Skin epidermis (tissue), 12 donors: Measurements from ENCODE around the gene NXPH1.
"Not testable (repeated sequence)": the region's sequence is repeated elsewhere in the genome, so short reads cannot be mapped to it uniquely, and the experiment has no call there.

Experiments used
- H3K27ac ChIP-seq, 21 experiments: fragments of 200-600 bp; sonication (generic) in 11 of 21; one replicate each; pipeline ENCODE4 v1.5.0; 2020; ENCODE audit warnings: mild to moderate bottlenecking in 3 of 21, inconsistent platforms in 2 of 21, moderate library complexity in 2 of 21
- H3K4me3 ChIP-seq, 7 experiments: fragments of 200-600 bp; sonication (generic) in 2 of 7; one replicate each; pipeline ENCODE4 v1.5.0; 2020; ENCODE audit warnings: inconsistent platforms in 2 of 7, mild to moderate bottlenecking in 2 of 7, moderate library complexity in 1 of 7

The NXPH1 gene

DNA sequence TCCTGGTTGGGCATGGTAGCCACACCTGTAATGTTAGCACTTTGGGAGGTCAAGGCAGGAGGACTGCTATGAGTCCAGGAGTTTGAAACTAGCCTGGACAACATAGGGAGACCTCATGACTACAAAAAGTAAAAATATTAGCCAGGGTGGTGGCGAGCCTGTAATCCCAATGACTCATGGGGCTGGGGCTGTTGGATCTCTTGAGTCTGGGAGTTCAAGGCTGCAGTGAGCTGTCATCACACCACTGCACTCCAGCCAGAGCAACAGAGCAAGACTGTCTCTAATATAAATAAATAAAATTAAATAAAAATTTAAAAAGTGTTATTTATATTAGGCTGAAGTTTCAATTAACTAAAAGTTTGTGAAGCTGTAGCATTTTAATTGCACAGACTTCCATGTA lies 207.3 kb downstream of the NXPH1 start:
- no peak overlapping the region for H3K27ac ChIP-seq
- H3K4me3 ChIP-seq: no peak overlapping the region

GRCh38 chr7:8668627-8669500 lies 235.5 kb downstream of the NXPH1 start:
- Histone ChIP-seq H3K27ac (no peak overlapping the region), H3K4me3 (no peak overlapping the region)

- no peak overlapping the region for H3K4me3 ChIP-seq
- no peak overlapping the region for H3K27ac ChIP-seq
Observed at GRCh38 chr7:8669501-8669851, 236.1 kb downstream of the NXPH1 start.

DNA sequence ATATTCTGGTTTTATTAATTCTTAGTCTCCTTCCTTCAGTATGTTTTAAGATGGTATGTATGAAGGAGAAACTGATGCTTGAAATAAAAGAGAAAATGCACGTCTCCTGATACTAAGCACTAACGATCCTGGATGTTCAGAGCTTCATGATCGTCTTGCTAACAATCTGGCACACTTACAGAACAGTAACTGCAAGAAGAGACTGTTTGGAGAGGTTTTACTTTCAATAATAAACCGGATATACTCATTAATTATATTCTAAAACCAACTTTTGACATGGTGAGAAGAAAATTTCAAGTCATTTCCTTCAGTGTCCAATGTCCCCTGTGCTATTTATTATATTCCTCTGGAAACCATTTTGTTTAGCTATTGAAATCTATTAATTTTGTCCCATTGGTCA lies 251.0 kb downstream of the NXPH1 start:
- no peak overlapping the region for H3K4me3 ChIP-seq
- H3K27ac ChIP-seq: no peak overlapping the region

- Histone ChIP-seq H3K27ac (no peak overlapping the region), H3K4me3 (no peak overlapping the region)
Observed at GRCh38 chr7:8699875-8700624, 266.6 kb downstream of the NXPH1 start.

- no peak overlapping the region for H3K4me3 ChIP-seq
- no peak overlapping the region for H3K27ac ChIP-seq
Observed at GRCh38 chr7:8702807-8703206, 269.4 kb downstream of the NXPH1 start.

GRCh38 chr7:8710124-8710523 lies 276.7 kb downstream of the NXPH1 start:
- no peak overlapping the region for H3K27ac ChIP-seq

DNA sequence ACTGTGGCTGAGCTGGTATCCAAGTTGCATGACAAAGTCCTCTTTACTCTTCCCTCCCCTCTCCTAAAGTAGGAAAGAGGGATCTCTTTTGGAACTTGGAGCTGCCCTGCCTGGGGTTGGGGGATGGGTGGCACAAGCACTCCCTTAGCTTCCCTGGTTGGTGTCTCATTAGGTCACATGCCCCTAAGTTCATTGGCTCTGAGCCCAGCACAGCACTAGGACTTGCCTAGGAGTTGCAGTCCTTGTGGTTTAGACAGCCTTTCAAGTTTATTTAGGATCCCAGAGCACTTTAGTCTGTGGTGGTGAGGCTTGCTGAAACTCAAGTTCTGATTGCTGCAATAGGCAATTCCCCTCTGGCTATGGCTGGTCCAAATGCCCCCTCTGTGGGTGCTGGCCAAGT lies 281.4 kb downstream of the NXPH1 start:
- Histone ChIP-seq H3K4me3 (no peak overlapping the region), H3K27ac (no peak overlapping the region)

More at GRCh38 chr7:8710124-8710523, 276.7 kb downstream of the NXPH1 start:
- H3K4me3 ChIP-seq: no peak overlapping the region

GRCh38 chr7:8719102-8719501 lies 285.7 kb downstream of the NXPH1 start:
- H3K4me3 ChIP-seq: no peak overlapping the region
- no peak overlapping the region for H3K27ac ChIP-seq

GRCh38 chr7:8724080-8724718 lies 290.8 kb downstream of the NXPH1 start:
- Histone ChIP-seq H3K4me3 (no peak overlapping the region), H3K27ac (no peak overlapping the region)

DNA sequence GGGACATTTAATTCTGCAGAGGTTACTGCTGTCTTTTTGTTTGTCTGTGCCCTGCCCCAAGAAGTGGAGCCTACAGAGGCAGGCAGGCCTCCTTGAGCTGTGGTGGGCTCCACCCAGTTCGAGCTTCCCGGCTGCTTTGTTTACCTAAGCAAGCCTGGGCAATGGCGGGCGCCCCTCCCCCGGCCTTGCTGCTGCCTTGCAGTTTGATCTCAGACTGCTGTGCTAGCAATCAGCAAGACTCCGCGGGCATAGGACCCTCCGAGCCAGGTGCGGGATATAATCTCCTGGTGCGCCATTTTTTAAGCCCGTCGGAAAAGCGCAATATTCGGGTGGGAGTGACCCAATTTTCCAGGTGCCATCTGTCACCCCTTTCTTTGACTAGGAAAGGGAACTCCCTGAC lies 298.3 kb downstream of the NXPH1 start:
- H3K4me3 ChIP-seq, H3K27ac ChIP-seq: not testable (repeated sequence)

- Histone ChIP-seq H3K27ac (no peak overlapping the region), H3K4me3 (no peak overlapping the region)
Observed at GRCh38 chr7:8739837-8740236, 306.4 kb downstream of the NXPH1 start.

DNA sequence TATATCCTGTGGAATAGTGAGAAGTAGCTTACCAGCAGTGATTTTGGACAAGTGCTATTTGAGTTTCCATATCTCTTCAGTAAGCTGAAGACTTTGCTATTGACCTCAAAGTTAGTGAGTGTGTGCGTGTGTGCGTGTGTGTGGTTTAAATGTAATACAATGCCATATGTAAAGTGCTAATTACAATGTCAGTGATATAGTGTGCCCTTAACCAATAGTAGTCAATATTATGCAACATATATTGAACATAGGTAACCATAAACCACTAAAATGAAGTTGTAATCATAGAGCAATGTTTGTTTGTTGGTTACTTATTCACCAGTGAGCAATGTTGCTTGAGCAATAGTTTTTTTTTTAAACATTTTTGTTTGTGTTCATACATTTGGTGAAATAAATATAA lies 309.4 kb downstream of the NXPH1 start:
- H3K4me3 ChIP-seq: no peak overlapping the region

DNA sequence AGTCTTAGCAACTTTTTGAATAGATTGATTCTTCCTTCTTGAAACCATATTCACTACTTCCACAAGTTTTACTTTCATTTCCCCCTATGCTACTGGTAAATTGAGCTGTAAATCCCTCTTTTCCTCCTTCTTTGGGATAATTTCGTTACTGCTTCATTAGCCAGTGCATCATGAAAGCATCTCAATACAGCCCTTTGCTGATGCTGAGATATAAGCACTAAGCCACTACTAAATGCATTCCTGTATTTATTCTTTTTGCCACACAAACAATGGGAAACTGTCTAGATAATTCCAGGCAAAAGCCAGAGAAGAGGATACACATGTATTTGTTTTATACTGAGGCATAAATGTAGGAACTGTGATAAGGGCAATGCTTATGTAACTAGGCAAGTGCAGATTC lies 313.9 kb downstream of the NXPH1 start:
- Histone ChIP-seq H3K27ac (no peak overlapping the region), H3K4me3 (no peak overlapping the region)

More for the DNA sequence above, 309.4 kb downstream of the NXPH1 start:
- no peak overlapping the region for H3K27ac ChIP-seq

- H3K27ac ChIP-seq: no peak overlapping the region
- H3K4me3 ChIP-seq: no peak overlapping the region
Observed at GRCh38 chr7:8751557-8752231, 318.3 kb downstream of the NXPH1 start.

- no peak overlapping the region for H3K27ac ChIP-seq
- H3K4me3 ChIP-seq: no peak overlapping the region
Observed at GRCh38 chr7:8753355-8753754, 319.9 kb downstream of the NXPH1 start.

- no peak overlapping the region for H3K27ac ChIP-seq
- no peak overlapping the region for H3K4me3 ChIP-seq
Observed at GRCh38 chr7:8761731-8762130, 328.3 kb downstream of the NXPH1 start.

- Histone ChIP-seq H3K4me3 (no peak overlapping the region), H3K27ac (no peak overlapping the region)
Observed at GRCh38 chr7:8762803-8763202, 329.4 kb downstream of the NXPH1 start.

DNA sequence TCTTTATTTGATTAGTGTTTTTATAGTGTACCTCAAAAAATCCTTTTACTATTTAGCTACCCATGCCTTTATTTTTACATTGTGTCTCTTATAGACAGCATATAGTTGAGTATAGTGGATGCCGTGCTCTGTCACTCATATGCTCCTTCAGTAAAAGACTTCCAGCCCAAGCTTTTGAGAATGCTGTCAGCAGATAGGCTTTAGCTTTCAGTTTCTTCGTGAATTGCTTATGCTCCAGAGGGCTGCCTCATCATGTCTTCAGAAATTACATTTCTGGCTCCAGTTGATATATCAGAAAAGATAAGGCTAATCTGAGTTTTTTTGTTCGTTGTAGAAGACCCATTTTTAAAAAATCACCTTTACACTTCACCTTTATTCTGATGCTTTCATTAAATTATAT lies 332.0 kb downstream of the NXPH1 start:
- Histone ChIP-seq H3K27ac (no peak overlapping the region), H3K4me3 (no peak overlapping the region)

DNA sequence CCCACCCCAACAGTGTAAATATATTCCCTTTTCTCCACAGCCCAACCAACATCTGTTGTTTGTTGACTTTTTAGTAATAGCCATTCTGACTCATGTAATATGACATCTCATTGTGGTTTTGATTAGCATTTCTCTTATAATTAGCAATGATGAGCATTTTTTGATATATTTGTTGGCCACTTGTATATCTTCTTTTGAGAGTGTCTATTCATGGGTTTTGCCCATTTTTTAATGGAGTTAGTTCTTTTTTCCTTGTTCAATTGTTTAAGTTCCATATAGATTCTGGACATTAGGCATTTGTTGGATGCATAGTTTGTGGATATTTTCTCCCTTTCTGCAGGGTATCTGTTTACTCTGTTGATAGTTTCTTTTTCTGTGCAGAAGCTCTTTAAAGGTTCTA lies 340.1 kb downstream of the NXPH1 start:
- H3K4me3 ChIP-seq: no peak overlapping the region
- H3K27ac ChIP-seq: no peak overlapping the region
